KG1 (cell line): ENCODE results near the gene ORM1.
"Not testable (repeated sequence)": the region's sequence is repeated elsewhere in the genome, so short reads cannot be mapped to it uniquely, and the experiment has no call there.

Experiments used
- DNase-seq: peaks from one replicate; lab custom pipeline; 2025; lab: John Stamatoyannopoulos, UW

ORM1 gene

GRCh38 chr9:114322831-114323531 lies at the start of gene ORM1:
Gene ORM1 (plus strand): TSS chr9:114323098. CDS start chr9:114323134, 36 bp downstream.
- not testable (repeated sequence) for DNase-seq

- no peak for DNase-seq
Observed at GRCh38 chr9:114273461-114273881, 49.4 kb upstream of the ORM1 start.

- DNase-seq = no peak
Observed at GRCh38 chr9:114274217-114274616, 48.7 kb upstream of the ORM1 start.

DNA sequence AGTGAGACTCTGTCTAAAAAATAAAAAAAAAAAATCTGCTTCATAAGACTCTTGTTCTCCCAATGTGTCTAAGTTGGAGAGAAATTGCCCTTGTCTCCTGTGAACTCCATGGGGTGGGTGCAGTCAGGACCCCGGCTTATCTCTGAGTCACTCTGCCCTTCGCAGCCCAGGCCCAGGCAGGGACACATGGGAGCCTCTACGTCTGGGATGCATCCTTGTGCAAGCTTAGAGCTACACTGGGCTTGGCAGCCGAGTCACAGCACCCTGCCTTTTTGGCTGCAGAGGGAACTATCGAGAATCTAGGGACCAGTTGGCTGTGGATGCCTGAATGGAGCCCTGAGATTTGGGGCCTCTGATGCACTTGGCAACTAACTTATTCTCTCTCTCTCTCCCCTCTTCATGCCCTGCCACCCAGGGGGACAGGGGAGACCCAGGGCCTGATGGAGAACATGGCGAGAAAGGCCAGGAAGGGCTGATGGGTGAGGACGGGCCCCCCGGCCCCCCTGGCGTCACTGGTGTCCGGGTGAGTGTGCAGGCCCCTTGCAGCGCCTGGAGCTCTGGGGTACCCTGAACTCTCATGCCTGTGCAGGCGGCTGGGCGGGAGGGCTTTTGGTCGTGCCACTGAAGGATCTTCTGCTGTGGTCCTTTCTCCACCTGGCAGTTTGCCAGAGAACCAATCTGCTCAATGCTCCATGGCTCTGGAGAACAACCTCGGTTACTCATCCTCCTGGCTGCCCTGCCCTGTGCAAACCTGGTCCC lies 47.5 kb upstream of the ORM1 start:
- DNase-seq = no peak

DNA sequence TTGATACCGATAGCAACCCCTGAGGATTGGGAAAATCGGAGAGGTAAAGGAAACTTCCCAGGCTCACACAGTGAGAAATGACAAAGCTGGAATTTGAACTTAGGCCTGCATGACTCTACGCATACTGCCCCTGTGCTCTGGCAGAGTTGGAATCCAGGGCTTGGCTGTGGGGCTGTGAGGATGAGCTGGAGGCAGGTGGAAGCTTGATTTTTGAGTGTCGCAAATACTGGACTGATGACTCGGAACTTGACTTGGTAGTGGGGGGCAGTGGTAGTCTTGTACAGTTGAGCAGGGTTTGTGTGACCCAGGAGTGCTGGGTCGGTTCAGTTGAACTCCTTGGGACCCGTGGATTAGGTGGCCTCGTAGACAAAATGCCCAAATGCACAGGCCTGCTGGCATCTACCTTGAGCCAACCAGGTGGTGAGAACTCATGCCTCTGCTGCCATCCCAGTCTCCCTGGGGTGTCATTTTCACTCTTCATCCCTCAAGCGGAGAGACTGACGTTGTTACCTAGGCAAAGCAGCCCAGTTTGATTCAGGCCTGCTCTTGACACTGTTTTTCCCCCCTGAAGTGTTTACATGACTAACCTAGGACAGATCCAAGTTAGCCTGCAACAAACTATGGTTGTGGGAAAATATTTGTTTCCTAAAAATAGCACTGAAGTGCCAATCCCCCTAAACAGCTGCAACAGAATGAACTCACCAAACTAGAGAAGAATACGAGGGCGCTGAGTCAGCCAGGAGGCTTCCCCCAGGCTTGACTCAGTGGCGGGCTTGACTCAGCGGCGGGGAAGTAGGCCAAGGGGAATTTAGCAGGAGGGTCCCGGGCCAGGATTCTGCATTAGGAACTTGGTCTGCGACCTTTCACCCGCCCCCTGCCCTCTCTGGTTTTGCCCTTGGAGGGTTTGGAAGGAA lies 45.7 kb upstream of the ORM1 start:
- no peak for DNase-seq

DNA sequence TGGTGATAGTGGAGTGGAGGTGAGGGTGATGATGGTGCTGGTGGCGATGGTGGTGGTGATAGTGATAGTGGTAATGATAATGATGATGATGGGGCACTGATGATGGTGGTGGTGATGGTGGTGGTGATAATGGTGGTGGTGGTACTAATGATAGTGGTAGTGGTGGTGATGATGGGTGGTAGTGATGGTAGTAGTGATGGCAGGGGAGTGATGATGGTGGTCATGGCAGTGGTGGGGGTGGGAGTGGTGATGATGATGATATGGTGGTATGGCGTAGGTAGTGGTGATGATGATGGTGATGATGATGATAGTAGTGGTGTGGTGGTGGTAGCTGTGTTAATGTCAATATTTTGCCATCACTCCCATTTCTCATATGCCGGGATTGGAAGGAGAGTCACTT lies 44.5 kb upstream of the ORM1 start:
- no peak for DNase-seq

- no peak for DNase-seq
Observed at GRCh38 chr9:114278881-114279570, 43.9 kb upstream of the ORM1 start.

DNA sequence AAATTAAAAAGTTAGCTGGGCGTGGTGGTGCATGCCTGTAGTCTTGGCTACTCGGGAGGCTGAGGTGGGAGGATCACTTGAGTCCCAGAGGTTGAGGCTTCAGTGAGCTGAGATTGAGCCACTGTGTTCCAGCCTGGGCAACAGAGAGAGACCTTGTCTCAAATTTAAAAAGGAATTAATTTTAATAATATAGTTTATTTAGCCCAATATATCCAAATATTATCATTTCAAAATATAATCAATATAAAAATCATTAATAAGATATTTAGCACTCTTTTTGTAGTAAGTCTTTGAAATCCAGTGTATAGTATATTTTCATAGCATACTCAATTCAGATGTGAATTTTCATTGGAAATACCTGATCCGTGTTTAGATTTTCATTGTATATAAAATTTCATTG lies 43.2 kb upstream of the ORM1 start:
- DNase-seq = no peak

- DNase-seq = no peak
Observed at GRCh38 chr9:114280636-114281472, 42.0 kb upstream of the ORM1 start.

DNA sequence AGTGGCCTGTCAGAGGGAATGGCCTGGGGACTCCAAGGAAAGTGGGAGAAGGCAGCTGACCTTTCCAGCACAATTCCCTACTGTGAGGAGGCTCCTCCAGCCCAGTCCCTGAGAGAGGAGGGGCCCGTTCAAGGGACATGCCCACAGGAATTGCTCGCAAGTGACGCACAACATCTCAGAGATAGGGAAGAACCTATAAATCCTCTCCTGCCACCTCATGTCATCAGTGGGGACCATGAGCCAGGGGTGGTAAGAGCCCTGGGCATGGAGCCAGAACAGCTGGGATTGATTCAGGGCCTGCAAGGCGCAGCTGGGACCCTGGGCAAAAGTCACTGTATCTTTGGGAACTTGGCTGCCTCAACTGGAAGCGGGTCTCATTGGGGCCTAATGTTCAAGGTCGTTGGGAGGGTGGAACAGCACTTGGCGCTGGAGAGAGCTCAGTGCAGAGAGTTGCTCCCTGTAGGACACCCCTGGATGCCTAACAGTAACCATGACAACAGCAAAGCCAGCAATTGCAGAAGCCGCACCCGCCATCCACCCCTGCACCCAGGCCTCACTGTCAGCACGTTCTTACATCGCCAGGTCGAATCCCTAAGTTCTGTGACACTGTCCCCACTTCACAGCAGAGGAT lies 41.3 kb upstream of the ORM1 start:
- DNase-seq = no peak

GRCh38 chr9:114282104-114282485 lies 40.8 kb upstream of the ORM1 start:
- no peak for DNase-seq

DNA sequence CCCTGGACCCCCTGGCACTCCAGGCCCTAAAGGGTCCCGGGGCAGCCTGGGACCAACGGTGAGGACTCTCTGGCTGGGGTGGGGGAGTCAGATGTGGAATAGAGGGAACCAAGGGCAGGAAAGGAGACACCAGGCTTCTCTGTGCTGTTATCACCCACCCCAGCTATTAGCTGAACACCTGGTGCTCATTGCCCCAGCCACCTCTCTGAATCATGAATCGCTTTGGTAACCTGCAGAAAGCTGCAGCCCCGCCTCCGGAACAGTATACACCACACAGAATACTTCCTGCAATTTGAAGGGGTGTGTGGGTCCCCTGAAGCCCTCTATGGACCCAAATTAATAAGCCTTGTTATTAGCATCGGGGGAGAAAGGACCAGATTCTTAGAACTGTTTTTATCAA lies 40.4 kb upstream of the ORM1 start:
- no peak for DNase-seq

GRCh38 chr9:114282926-114283325 lies 40.0 kb upstream of the ORM1 start:
- DNase-seq = no peak

- no peak for DNase-seq
Observed at GRCh38 chr9:114283551-114284111, 39.3 kb upstream of the ORM1 start.

- DNase-seq = no peak
Observed at GRCh38 chr9:114284316-114285060, 38.4 kb upstream of the ORM1 start.

DNA sequence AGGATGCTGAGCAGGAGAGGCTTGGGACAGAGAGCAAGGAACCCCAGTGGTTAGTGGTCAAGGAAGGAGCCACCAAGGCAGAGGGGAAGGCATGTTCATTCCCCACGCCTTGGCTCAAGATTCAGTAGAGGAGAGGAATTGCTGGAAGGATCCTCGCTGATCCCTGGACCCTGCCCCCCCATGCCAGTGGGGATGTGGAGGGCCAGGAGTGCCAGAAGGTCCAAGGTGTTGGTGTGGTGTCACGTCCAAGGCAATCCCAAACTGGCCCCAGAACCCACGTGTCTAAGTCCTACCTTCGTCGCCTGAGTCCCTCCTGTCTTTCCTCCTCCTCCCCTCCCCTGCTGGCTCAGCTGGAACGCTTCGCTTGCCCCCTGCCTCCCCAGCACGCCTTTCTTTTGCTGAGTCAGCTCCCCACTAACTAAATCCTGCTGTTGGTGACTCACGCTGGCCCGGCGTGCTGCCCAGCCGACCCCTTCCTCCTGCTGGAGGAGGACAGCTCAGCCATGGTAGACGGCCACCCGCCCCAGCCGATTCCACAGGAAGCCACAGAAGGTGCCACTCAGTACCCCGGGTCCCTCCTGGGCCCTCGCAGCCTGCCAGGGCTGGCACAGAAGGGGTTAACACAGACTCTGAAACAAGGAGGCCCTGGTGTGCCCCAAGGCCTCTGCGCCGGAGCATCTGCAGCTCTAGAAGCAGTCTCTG lies 37.6 kb upstream of the ORM1 start:
- no peak for DNase-seq

GRCh38 chr9:114286146-114286679 lies 36.7 kb upstream of the ORM1 start:
- DNase-seq = no peak

- no peak for DNase-seq
Observed at GRCh38 chr9:114287001-114287762, 35.7 kb upstream of the ORM1 start.
